Uterus (tissue), 4 donors: Measurements from ENCODE around the gene SEPTIN6. TPM values are rescaled to one million over a fixed set of nuclear protein-coding genes. Genes with fewer than 3 reads are reported as not detected.

Experiments
- DNase-seq, 2 donors: peaks; one replicate each; pipeline ENCODE4 v3.0.0-alpha.2; 2019 to 2020
- H3K27ac ChIP-seq, 2 donors: fragments of 200-600 bp; sonication (generic); 1 replicate in 1 of 2; 2 replicates in 1 of 2; pipeline ENCODE4 v1.5.1; 2016 to 2018
- H3K27me3 ChIP-seq, 2 donors: fragments of 200-600 bp; sonication (generic); one replicate each; pipeline ENCODE4 v1.5.1; 2018 to 2019; ENCODE audit warnings: control low read depth in 1 of 2
- H3K36me3 ChIP-seq, 2 donors: fragments of 200-600 bp; sonication (generic); one replicate each; pipeline ENCODE4 v1.5.1; 2019; ENCODE audit warnings: control low read depth in 1 of 2
- H3K4me1 ChIP-seq, 2 donors: fragments of 200-600 bp; sonication (generic); one replicate each; pipeline ENCODE4 v1.5.1; 2018 to 2019; ENCODE audit warnings: control low read depth in 1 of 2
- H3K4me3 ChIP-seq, 2 donors: fragments of 200-600 bp; sonication (generic); 1 replicate in 1 of 2; 2 replicates in 1 of 2; pipeline ENCODE4 v1.5.1; 2018 to 2019; ENCODE audit warnings: mild to moderate bottlenecking in 1 of 2
- H3K9me3 ChIP-seq, 2 donors: fragments of 200-600 bp; sonication (generic); one replicate each; pipeline ENCODE4 v1.5.1; 2019; ENCODE audit warnings: control low read depth in 1 of 2
- POLR2A ChIP-seq, 2 donors: fragments of 450-650 bp; IDR thresholded peaks; one replicate each; pipeline ENCODE4 v1.6.1; 2016; ENCODE audit warnings: antibody characterized with exemption in 2 of 2, mild to moderate bottlenecking in 1 of 2, moderate library complexity in 1 of 2
- intact Hi-C: fragments of 100-400 bp; cut with DNase I; formaldehyde crosslinking; loops from one replicate; pipeline ENCODE4 v1.15.1; 2023; ENCODE audit warnings: low total_unique reads
- total RNA-seq, 4 donors: library from RNA; depleted of rRNA in 3 of 4; stranded (reverse); fragments of >200 nt in 3 of 4; gene quantifications; one replicate each; pipeline versions ENCODE4 v1.1.0 to v1.2.4, GENCODE V29; 2014 to 2023
- TF ChIP-seq, protein P1 (sequence below), 4 experiments: fragments of 200-600 bp in 2 of 4; fragments of 450-650 bp in 2 of 4; sonication (generic) in 2 of 4; IDR thresholded peaks; one replicate each; pipeline ENCODE4 v1.5.1; 2016 to 2019; ENCODE audit warnings: antibody characterized with exemption in 4 of 4, mild to moderate bottlenecking in 2 of 4, moderate library complexity in 1 of 4
- donor health status: DM: yes; HTN: yes; CAD: no.

Gene SEPTIN6
- total RNA-seq, 4 donors from 2014 or later: 1.8 to 34.8 (median 15.5) TPM

DNA sequence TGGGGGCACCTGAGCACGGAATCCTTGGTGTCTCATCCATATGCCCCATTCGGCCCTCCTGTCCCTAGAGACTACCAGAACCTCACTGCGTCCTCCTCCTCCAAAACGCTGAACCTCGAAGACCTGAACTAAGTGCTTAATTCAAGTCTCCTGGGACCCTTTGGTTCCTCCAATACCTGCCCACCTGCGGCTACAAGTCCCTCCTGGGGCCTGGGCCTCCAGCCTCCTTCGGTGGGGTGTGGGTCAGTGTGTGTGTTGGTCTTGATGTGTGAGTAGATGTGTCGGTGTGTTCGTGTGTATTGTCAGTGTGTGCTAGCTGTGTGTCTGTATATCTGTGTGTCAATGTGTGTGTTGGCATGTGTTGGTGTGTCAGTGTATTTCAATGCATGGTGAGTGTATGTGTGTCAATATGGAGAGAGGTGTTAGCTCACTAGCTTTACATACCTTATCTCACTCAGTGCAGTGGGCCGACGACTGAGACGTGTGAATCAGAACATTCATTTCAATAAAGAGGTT lies 2.6 kb upstream of the SEPTIN6 start:
- Histone ChIP-seq H3K36me3 (no peaks in the 10 kb centered on the region), H3K4me1 (no peaks in the 10 kb centered on the region), H3K4me3 (no peak overlapping the region), H3K27me3 (no peaks in the 10 kb centered on the region), H3K9me3 (no peaks in the 10 kb centered on the region), H3K27ac (no peak overlapping the region)
- no peak for DNase-seq
- TF ChIP-seq, protein P1, sequence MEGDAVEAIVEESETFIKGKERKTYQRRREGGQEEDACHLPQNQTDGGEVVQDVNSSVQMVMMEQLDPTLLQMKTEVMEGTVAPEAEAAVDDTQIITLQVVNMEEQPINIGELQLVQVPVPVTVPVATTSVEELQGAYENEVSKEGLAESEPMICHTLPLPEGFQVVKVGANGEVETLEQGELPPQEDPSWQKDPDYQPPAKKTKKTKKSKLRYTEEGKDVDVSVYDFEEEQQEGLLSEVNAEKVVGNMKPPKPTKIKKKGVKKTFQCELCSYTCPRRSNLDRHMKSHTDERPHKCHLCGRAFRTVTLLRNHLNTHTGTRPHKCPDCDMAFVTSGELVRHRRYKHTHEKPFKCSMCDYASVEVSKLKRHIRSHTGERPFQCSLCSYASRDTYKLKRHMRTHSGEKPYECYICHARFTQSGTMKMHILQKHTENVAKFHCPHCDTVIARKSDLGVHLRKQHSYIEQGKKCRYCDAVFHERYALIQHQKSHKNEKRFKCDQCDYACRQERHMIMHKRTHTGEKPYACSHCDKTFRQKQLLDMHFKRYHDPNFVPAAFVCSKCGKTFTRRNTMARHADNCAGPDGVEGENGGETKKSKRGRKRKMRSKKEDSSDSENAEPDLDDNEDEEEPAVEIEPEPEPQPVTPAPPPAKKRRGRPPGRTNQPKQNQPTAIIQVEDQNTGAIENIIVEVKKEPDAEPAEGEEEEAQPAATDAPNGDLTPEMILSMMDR (IDR thresholded peaks at IDR 0.05): no peak
- no peak for TF ChIP-seq POLR2A (IDR thresholded peaks at IDR 0.05)
- intact Hi-C loops: no loop called here

DNA sequence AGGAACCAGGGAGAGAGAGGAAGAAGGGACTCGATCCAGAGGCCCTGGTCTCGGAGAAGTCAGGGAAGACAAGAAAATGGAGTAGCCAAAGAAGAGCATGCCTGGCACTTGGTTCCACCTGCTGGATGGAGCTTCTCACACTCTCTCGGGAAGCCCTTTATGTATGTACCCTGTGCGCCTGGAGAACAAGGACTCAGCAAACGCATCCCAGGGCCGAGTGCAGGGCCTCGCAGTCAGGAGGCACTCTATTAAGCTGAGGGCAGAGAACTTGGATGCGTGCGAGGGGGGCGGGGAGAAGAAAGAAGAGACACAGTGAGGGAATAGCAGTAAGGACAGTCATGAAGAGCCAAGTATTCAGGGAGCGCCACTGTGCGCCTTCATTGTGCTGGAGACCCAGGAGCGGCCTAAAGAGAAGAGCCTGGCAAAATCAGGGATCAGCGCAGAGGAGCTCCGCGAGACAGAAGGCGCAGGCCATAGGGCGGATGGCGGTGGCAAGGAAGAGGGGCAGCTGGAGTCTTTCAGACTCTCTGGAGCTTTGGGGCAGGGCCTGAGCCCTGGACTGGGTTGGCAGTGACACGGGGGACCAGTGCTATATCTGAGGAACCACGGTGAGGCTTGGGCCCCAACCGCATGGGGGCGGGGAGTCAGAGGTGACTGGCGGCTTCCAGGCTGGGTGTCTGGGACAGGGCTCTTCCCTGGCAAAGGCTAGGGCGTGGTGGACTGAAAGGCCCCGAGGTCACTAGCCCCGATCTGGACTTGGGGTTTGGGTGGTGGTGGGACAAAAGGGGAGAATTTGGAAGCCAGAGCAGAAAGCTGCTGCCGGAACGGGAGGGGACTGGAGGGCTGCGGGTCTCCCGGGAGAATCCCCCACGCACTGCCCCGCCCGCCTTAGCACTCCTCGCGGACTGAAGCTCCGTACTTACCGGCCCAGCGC lies 1.9 kb upstream of the SEPTIN6 start:
- TF ChIP-seq, protein P1 (IDR thresholded peaks at IDR 0.05): no peak
- no peak for TF ChIP-seq POLR2A (IDR thresholded peaks at IDR 0.05)
- no peak overlapping the region for H3K4me3 ChIP-seq
- no peaks in the 10 kb centered on the region for H3K36me3 ChIP-seq
- H3K9me3 ChIP-seq: no peaks in the 10 kb centered on the region
- H3K27ac ChIP-seq: no peak overlapping the region
- intact Hi-C loops: no loop called here
- H3K27me3 ChIP-seq: no peaks in the 10 kb centered on the region
- H3K4me1 ChIP-seq: no peaks in the 10 kb centered on the region
- DNase-seq: no peak

DNA sequence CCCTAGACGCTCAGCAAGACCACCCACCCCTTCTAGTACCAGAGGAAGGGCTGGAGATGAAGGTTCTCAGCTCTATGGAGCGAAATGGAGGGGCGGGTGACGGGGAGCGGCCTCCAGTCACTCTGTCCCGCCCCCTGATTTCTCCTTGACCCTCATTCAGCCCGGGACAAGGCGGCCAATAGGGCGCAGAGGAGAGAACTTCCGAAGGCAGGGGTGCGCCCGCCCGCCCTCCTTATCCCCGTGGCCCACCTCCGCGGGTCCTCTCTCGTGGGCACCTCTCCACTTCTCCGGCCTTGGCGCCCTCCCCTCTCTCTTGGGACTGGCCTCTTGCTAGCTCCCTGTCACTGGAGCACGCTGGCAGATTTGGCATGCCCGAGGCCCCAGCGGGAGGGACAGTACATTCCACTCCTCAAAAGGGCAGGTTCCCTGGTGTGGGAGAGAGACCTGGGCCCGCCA lies 1.1 kb upstream of the SEPTIN6 start:
- intact Hi-C loops: no loop called here
- Histone ChIP-seq H3K36me3 (no peaks in the 10 kb centered on the region), H3K27me3 (no peaks in the 10 kb centered on the region), H3K4me1 (no peaks in the 10 kb centered on the region), H3K4me3 (no peak overlapping the region), H3K9me3 (no peaks in the 10 kb centered on the region), H3K27ac (no peak overlapping the region)
- TF ChIP-seq, protein P1 (IDR thresholded peaks at IDR 0.05): no peak
- no peak for TF ChIP-seq POLR2A (IDR thresholded peaks at IDR 0.05)
- no peak for DNase-seq

DNA sequence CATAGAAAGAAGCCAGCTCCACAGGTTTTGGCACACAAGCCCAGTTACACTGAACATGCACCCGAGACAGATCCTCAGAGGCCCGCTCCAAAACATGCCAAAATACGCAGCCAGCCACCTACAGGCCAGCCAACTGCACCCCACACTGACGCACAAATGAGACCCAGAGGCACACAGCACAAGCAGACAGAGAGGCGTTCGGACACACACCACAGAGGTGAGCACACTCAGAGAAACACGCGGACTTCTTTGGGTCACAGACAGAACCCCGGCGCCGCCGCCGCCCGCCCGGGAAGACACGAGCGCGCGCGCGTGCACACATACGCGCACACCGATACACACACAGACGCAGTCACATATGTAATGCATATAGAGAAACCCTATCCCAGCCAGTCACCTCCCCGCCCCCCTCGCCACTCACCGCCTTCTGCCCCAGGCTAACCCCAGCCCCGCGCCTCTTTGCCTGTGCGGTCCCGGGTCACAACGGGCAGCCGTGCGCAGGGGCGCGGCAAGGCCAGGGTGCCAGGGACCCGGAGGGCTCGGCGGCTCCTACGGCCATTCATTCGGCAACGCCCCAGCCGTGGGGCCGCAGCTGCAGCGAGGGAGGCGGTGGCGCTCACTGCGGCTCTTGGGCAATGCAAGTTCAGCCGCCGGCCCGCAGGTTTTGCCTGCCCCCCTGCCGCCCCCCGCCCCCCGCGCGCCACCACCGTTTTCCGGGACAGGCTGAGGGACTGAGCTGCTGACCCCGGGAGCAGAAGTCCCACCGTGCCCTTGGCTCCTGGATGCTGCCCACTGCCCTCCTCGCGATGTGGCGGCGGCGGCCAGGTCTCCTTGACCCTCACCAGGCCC lies 553 bp downstream of the SEPTIN6 start:
- intact Hi-C loops: no loop called here
- DNase-seq: no peak
- Histone ChIP-seq H3K4me1 (no peaks in the 10 kb centered on the region), H3K4me3 (peak overlapping the region; percentile 46 to 61), H3K27me3 (no peaks in the 10 kb centered on the region), H3K9me3 (no peaks in the 10 kb centered on the region), H3K36me3 (no peaks in the 10 kb centered on the region), H3K27ac (peak overlapping the region; percentile 46 to 48)
- TF ChIP-seq POLR2A (IDR thresholded peaks at IDR 0.05): no peak

DNA sequence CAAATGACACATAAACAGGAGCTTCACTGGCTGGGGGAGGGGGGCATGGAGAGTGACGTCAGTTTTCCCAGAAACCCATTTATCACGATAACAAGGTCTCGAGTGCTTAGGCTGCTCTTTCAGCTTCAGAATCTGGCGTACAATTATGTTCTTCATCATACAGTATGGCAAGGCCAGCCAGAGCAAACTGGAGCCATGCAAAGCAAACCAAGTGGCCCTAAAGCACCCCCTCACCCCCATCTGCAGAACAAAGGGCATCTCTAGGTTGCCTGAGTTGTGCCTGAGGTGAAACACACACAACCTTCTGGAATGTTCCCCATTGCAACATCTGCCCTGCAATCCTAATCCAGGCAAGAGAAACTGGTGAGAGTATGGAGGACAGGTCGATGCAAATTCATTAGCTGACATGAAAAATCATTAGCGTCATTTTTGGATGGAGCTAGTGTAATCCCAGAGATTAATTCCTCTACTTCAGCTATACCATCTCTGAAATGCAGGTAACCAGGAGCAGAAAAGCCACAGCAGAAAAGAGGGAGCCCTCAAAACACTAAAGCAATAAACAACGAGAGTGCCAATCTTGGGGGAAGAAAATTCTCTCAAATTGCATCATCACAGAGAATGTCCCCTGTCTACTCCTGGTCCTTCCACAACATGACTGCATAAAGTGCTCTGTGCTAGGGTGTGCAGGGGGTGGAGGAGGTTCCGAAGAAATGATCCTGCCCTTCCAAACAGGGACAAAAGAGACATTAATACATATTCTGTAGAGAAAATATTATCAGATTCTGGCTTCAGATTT lies 1.8 kb downstream of the SEPTIN6 start:
- Histone ChIP-seq H3K27ac (no peak overlapping the region), H3K9me3 (no peaks in the 10 kb centered on the region), H3K27me3 (no peaks in the 10 kb centered on the region), H3K4me3 (no peak overlapping the region), H3K36me3 (no peaks in the 10 kb centered on the region), H3K4me1 (no peaks in the 10 kb centered on the region)
- no peak for DNase-seq
- TF ChIP-seq POLR2A (IDR thresholded peaks at IDR 0.05): no peak
- TF ChIP-seq, protein P1 (IDR thresholded peaks at IDR 0.05): no peak
- intact Hi-C loops: no loop called here
